Right ventricle myocardium superior (tissue), 1 donor: ENCODE results near the gene APP. TPM values are rescaled to one million over a fixed set of nuclear protein-coding genes. Genes with fewer than 3 reads are reported as not detected.
A peak's percentile ranks its signal among the peaks of the same experiment; 100 is the strongest.

Experiments
- ATAC-seq: fragments of 200-7000 bp; cut with Tn5 transposase; one replicate; pipeline ENCODE4 v1.9.1; 2020; ENCODE audit warnings: mild to moderate bottlenecking; ENCODE audit not compliant: poor library complexity
- DNase-seq: peaks from one replicate; pipeline ENCODE4 v3.0.0-alpha.2; 2020
- intact Hi-C: fragments of 100-400 bp; cut with DNase I; formaldehyde crosslinking; loops from one replicate; pipeline ENCODE4 v1.11.2; 2022
- total RNA-seq: library from RNA; stranded (reverse); fragmentation: NEBNext Ultra II Directional; extraction: Animal tissue kit (Norgen Biotek cat#: 25700); gene quantifications from one replicate; pipeline ENCODE4 v1.2.1, GENCODE V29; 2021
- donor health status: DM: no; HTN: yes; CAD: no; lungs with severe emphysema.

The APP gene
- total RNA-seq, 1 donor from 2014 or later = 292 TPM

DNA sequence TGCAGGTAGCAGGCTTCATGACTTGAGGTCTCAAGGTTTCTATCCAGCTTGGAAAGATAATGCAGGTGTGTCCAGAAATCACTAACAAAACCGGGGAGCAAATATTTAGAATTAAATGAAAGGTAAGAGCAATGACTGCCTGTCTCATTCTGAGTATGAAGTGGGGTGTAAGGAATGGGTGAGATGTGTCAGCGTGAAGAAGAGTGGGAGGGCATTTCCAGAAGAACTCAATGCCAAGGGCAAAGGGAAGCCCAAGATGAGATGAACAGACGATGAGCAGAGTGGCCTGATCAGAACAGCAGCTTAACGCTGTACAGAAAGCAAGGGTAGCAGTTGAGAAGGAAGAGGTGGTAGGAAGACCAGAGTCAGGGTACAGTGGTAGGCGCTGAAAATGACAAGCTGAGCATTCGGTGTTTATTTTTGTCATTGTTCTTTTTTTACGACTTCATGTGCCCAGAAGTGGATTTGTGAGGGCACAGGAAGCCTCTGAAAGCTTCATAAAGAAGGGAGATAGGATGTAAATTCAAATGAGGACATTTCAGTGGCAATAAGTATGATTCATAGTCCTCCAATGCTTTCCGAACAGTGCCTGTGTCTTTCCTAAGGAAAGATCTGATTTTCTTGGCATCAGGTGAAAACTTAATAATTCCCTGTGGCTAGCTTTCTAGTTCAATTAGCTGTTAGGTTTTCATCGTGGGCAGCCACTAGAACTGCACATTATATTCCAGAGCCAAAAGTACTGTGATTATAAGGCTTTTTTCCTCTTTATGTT, 190.5 kb downstream of the APP start:
- ATAC-seq (no peak), DNase-seq (no peak)
- intact Hi-C loops = no loop called here

DNA sequence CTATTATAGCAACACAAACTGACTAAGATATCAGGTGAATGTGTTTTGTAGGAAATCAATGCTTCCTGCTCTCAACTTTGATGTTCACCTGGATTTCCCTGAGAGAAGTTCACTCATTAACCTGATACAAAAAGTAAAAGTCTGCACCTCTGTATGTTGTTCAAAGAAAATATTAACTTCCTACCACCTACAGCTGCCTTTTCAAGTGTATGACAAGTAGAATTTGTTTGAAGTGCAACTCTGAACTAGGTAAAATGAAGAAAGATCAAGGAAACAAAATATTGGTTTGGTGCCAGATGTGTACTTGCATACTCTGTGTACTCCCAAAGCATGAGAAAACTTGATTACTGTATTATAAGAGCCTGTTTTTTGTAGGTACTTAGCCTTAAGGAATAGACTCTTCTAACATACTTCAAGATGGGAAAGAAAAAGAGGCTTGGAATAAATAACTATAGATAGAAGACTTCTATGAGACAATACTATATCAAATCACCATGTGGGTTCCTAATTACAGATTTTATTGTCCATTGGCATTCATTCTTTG, 193.4 kb downstream of the APP start:
- no peak for DNase-seq
- intact Hi-C loops = no loop called here
- ATAC-seq = no peak

DNA sequence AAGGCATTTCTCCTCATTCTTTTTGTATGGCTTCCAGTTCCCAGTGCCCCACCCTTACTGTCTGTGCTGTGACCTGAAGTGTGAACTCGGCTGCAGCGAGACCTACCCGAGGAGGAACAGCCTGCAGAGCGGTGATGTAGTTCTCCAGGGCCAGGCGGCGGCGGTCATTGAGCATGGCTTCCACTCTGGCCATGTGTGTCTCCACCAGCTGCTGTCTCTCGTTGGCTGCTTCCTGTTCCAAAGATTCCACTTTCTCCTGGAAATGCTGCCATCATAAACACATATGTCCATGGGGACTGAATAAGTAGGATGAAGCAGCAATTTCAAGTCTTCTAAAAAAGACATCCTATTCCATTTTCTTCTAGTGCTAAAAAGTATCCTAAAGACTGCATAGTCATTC, 195.6 kb downstream of the APP start:
- DNase-seq (peak; percentile 75), ATAC-seq (peak; percentile 91)
- intact Hi-C loops = no loop called here

DNA sequence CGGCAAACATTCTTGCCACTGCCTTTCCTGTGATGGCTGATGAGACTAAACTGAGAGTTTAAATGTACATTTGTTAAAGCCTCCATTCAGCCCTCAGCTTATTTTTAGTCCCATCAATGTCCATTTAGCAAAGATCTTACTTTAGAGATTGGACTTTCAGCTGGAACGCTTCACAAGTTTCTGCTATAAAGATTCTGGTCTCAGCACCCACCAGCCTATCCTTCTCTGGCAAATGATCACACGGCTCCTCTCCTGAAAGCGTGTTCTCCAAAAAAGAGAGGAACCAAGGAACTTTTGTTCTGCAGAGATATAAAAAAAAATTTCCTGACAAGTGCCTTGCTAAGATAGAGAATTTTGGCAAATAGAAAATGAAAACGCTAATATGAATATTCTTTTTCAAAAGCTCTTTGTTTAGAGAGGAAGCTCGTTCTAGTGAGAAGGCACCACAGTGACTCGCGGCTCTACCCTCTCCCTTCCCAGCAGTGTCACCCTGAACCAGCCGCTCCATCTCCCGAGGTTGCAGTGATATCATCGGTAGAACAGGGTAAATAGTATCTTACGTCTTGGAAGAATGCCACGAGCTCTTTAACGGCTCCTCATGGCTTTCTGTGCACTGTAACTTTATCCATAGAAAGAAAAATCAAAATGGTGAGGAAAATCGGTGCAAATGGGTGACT, 200.2 kb downstream of the APP start:
- ATAC-seq (peak; percentile 60), DNase-seq (peak; percentile 47)
- intact Hi-C loops = no loop called here

DNA sequence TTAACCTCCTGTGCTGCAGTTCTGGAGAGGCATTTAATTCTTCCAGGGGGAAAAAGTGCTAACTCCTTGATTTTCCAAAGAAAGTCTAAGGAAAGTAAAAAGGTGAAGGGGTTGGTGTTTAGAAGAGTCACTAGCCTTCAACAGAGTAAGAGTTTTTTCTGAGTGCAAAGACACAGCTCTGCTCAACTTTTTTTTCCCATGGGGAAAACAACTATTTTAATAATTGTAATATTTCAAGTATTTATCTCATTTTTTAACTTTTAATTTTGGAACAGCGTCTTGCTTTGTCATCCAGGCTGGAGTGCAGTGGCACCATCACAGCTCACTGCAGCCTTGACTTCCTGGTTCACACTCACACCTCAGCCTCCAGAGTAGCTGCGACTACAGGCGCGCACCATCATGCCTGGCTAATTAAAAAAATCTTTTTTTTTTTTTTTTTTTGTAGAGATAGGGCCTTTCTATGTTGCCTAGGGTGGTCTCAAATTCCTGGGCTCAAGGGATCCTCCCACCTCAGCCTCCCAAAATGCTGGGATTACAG, 202.6 kb downstream of the APP start:
- ATAC-seq = no peak
- intact Hi-C loops = no loop called here

DNA sequence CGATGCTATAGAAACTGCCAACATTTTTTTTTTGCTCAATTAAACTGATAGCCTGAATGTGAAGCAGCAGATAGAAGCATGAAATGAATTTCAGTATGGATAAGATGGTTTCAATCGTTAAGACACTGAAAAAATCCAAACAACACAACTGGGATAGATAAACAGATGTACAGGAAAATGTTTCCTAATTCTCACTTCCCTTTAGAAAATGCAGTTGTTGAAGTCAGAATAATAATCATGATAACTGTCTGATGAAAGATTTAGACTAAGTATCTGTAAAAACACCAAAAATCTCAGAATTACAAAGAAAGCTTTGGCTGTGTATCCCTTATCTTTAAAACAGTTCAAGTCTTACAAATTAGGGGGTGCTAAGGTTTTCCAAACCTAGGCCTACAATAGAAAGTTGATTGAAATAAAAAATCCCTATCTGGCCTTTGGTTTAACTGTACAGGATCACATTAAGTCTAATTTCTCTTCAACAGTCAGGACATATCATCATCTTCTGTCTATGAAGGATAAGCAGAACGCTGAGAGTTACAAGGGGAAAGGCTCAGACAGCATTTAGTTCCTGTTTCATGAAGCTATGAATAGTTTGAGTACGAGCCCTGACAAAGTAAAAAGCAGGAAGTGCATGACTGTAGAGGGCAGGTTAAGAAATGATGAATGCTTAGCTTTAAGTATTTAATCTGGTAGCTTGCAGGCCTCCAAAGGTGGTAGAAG, 203.2 kb downstream of the APP start:
- ATAC-seq (peak; percentile 64), DNase-seq (no peak)
- intact Hi-C loops = no loop called here

More for the DNA sequence above, 202.6 kb downstream of the APP start:
- DNase-seq = no peak

DNA sequence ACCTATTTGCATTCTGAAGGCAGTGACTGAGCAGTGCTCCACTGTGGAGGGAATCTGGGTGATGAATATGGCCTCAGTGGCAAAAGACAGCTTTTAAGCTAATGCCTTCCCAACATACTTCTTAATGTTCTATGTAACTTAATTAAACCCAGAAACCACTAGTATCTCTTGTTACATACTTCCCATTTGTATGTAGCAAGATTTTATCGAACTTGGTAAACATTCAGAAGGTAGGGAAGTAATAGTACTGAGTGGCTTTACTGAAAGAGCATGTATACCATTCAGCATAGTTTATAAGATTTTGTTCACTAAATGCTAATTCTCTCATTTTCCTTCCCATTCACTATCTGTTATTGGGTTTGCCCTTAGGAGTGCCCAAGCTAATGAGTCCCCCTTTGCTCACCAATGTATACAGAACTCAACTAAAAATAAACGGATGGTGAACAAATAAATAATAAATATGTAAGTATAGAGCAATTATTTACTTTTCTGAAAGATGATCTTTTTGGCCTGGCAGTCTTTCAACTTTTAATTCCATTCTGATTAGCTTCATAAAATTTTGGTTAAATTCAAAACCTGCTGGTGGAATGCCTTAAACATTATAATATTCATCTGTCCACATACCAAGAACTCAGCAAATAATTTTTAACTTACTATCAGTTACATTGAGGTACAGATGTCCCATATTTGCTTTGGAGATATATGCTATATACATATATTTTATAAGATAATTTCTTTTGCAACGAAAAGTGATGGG, 204.4 kb downstream of the APP start:
- intact Hi-C loops = no loop called here
- DNase-seq (no peak), ATAC-seq (no peak)

DNA sequence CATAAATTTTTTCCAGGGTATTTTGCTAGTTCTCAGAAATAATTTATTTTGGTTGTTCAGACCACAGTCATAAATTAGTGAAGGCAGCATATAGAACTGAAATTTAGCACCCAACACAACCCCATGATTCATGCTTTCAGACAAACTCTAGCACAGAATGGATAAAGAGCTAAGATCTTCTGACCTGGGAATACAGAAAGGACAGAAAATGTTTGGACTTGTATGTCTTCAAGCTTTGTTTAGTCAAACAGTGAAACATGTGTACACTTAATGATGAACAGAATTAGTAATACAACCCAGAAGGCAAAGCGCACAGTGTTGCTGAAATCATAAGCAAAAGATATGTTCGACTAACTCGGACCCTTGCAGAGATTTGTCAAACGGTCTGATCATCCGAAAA, 205.6 kb downstream of the APP start:
- intact Hi-C loops = no loop called here
- ATAC-seq (no peak), DNase-seq (no peak)

DNA sequence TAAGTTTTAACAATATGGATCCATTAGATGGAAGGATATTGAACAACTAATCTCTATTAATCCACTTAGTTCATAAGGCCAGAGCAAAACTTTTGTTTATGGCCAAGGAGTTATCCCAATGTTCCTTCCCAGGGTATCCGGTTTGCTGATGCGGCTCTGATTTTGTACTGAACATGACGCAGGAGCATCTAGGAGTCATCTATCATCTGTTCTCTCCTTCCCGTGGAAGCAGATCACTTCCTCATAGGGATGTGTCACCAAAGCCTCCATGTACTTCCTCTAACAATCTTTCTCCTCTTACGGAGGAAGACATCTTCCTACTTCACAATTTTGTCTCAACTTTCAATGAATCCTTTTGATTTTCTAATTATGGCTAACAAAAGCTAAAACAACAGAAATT, 206.6 kb downstream of the APP start:
- DNase-seq (no peak), ATAC-seq (peak; percentile 66)
- intact Hi-C loops = no loop called here

DNA sequence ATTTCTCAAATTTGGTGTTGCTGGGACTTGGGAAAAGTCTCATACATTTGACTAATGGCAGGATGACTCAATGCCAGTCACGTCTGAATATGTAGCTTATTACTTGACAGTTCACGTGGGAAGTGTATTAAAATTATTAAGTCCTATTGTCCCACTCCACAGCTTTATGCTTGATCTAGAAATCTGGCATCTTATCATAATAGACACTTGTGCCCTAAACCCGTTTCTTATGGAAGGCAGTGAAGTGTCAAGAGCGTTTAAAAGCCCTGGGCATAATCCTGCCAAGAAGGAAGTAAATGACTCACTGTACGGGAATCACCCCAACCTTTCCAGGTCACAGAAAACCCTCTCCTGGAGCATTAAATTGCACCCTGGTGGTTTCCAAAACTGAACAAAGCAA, 207.4 kb downstream of the APP start:
- intact Hi-C loops = no loop called here
- DNase-seq (no peak), ATAC-seq (no peak)

DNA sequence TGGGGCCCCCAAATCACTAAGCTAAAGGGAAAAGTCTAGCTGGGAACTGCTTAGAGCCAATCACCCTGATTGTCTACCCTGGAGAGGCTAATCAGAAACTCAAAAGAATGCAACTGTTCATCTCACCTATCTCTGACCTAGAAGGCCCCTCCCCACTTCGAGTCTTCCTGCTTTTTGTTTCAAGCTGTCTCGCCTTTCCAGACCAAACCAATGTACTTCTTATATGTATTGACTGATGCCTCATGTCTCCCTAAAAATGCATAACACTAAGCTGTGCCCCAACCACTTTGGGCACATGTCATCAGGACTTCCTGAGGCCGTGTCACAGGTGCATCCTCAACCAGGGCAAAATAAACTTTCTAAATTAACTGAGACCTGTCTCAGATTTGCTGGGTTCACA, 209.5 kb downstream of the APP start:
- intact Hi-C loops = no loop called here
- ATAC-seq (no peak), DNase-seq (no peak)

DNA sequence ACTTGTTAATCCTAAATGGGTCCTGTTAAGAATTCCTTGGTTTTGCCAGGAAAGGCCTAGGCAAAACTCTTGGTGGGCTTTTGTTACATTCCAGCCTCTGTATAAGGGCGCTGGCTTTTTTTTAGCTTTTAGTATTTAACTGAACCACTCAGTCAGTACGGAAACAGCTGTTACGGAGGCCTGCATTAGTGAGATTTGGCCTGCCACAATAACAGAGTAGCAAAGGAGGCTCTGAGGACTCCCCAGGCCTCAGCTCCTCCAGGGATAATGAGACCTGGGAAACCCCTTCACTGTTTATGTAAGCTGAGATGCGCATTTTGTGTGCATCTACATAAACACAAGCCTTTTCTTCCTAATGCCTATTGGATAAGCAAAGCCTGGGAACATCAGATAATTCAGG, 210.2 kb downstream of the APP start:
- intact Hi-C loops = no loop called here
- ATAC-seq (no peak), DNase-seq (no peak)

DNA sequence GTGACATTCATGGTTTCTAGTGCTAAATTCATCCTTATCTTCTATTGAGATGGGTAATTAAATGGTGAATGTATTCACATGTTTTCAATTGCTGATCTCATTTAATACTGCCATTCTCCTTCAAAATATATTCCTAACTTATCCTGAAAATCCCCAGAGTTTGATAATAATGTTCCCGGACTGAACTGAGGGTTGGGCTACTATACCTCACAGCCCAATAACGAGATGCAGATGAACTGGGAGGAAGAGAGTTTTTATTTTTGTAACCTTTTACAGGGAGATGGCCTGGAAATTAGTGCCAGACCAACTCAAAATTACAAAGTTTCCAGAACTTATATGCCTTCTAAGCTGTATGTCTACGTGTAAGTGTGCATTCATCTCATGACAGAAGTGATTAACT, 210.8 kb downstream of the APP start:
- DNase-seq = no peak
- no peak for ATAC-seq
- intact Hi-C loops = no loop called here

DNA sequence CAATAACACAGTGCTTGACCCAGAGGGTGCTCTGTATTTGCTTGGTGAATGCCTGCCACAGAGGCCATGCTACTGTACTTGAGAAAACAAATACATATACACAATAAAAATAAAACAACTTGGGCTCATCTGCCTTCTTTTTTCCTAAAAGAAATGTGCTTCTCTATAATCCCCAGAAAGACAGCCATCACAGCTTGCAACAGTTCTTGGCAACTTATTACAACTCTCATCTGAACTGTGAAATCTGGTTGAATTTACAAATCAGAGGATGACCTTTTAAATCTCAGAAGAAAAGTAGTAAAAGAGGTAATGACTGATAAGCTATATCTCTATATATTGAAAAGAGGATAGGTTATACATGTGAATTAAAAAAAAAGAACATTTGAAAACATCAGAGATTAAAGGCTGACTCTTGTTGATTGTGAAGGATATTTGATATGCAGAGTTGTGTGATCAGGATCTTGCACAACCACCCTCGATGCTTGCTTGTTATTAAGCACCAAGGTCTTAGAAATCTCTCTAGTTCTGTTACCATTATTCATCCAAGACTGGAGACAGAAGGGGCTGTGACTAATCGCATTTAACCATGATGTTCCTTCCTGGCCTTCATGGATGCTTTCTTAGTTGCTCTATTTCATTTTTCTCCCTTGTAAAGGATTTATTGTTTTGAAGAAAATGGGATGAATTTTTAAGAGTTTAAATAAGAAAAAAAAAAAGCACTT, 213.4 kb downstream of the APP start:
- peak; percentile 77 for ATAC-seq
- no peak for DNase-seq
- intact Hi-C loops = no loop called here

DNA sequence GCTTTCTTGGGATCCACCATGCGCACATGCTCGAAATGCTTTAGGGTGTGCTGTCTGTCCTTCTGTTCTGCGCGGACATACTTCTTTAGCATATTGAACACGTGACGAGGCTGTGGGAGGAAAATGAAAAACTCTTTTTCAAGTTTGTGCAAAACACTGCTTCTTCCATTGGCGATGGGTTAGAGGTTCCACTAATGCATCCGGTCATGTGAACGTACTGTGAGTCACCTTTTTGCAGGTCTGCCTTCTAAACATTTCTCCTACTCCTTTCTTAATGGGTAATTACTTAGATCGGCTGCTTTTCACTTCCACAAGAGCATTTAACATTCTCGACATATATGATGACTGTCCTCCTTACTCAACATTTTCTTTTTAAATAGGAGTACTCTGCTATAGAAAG, 214.9 kb downstream of the APP start:
- DNase-seq (no peak), ATAC-seq (no peak)
- intact Hi-C loops = no loop called here

DNA sequence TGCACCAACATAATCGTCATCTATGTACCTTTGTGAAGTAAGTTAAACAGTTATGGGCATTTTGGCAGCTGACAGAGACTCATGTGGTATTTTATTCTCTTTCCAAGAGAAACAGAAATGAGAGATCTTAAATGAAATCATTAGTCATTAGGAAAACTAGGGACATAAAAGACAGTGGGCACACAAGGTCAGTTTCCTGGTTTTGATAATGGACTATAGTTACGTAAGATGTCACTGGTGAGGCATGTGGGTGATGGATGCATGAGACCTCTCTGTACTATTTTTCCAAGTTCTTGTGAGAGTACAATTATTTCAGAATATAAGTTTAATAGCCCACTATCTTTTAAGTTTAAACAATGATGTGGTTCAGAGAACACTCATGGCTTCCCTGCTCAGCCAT, 216.9 kb downstream of the APP start:
- intact Hi-C loops = no loop called here
- no peak for ATAC-seq
- DNase-seq = no peak

DNA sequence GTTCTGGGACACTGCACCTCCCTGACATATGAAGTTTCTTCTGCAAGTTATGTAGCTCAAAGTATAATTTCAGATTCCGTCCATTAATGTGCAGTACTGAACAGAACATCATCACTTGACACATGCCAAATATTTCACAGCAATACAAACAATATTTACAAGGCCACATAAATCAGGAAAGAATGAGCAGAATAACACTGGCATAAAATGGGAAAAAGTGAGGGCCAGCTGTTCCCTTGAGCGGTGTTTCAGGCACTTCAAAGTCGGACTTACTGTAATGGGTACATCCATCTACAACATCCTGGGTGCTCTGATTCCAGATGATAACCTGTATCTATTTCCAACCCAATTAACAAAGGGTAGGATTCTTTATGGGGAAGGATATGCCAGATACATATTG, 217.4 kb downstream of the APP start:
- intact Hi-C loops = no loop called here
- no peak for DNase-seq
- ATAC-seq = no peak

DNA sequence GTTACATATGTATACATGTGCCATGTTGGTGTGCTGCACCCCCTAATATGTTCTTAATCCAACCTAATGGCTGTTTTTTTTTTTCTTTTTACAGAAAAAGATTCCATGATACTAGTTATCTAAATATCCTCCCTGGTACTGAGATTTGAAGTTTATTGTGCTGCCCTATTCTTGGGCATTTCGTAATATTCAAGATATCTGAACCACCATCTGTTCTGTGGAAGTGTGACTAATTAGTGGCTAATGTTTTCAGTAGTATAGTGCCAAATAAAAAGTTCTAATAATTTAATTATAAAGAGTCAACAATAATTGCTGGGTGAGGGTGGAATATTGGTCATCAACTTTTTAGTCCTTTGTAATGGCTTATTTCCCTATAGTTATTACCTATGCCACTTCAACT, 218.3 kb downstream of the APP start:
- DNase-seq (no peak), ATAC-seq (no peak)
- intact Hi-C loops = no loop called here
